CD1c-positive myeloid dendritic cell (primary cell): ENCODE data around the gene ZNF287.

Source experiments
- DNase-seq: peaks from one replicate; pipeline ENCODE4 v3.0.0-alpha.2; 2016; ENCODE audit errors: extremely low spot score

Gene ZNF287

GRCh38 chr17:16516594-16517051, 52.4 kb downstream of the ZNF287 start:
- peak; percentile 48 for DNase-seq

- no peak for DNase-seq
Measured at GRCh38 chr17:16515933-16516332, 53.1 kb downstream of the ZNF287 start.

- DNase-seq, result no peak
Measured at GRCh38 chr17:16513873-16514272, 55.1 kb downstream of the ZNF287 start.

- no peak for DNase-seq
Measured at GRCh38 chr17:16512011-16512410, 57.0 kb downstream of the ZNF287 start.

- no peak for DNase-seq
Measured at GRCh38 chr17:16511593-16511992, 57.4 kb downstream of the ZNF287 start.

- DNase-seq, result no peak
Measured at GRCh38 chr17:16507918-16508533, 61.0 kb downstream of the ZNF287 start.

GRCh38 chr17:16506188-16506587, 62.8 kb downstream of the ZNF287 start:
- DNase-seq, result no peak

- DNase-seq, result no peak
Measured at GRCh38 chr17:16504984-16505383, 64.0 kb downstream of the ZNF287 start.
